Activated CD4-positive, alpha-beta memory T cell treated with anti-CD3 and anti-CD28 coated beads, Interleukin-2, amount 10 ng/mL, durations not matched to agents 7 days and 5 days (primary cell): Measurements from ENCODE around the gene ILDR2. TPM values are rescaled to one million over a fixed set of nuclear protein-coding genes. Genes with fewer than 3 reads are reported as not detected.

Experiments
- CTCF ChIA-PET: fragments of 350-600 bp; sonication (Branson Sonifier 250); formaldehyde crosslinking; loops from one replicate; lab custom pipeline; 2021; ENCODE audit warnings: antibody characterized with exemption, inconsistent platforms; lab: Charles Lee
- POLR2A ChIA-PET: fragments of 350-600 bp; sonication (Branson Sonifier 250); formaldehyde crosslinking; loops from one replicate; lab custom pipeline; 2021; ENCODE audit warnings: antibody characterized with exemption; lab: Charles Lee
- DNase-seq: peaks from one replicate; pipeline ENCODE4 v3.0.0-alpha.2; 2020
- H3K27ac Mint-ChIP-seq: one replicate; pipeline ENCODE4 v1.8.0; 2021; ENCODE audit warnings: mild to moderate bottlenecking, mixed read lengths
- H3K27me3 Mint-ChIP-seq: one replicate; pipeline ENCODE4 v1.8.0; 2021; ENCODE audit warnings: mixed read lengths
- H3K36me3 Mint-ChIP-seq: one replicate; pipeline ENCODE4 v1.8.0; 2021; ENCODE audit warnings: low read depth, mixed read lengths
- H3K4me1 Mint-ChIP-seq: one replicate; pipeline ENCODE4 v1.8.0; 2021; ENCODE audit warnings: mixed read lengths
- H3K4me3 Mint-ChIP-seq: one replicate; pipeline ENCODE4 v1.8.0; 2021; ENCODE audit warnings: mild to moderate bottlenecking, mixed read lengths
- H3K9me3 Mint-ChIP-seq: one replicate; pipeline ENCODE4 v1.8.0; 2021; ENCODE audit warnings: mixed read lengths
- total RNA-seq, 2 experiments: library from RNA; stranded (reverse); gene quantifications; one replicate each; pipeline ENCODE4 v1.2.3, GENCODE V29; 2021

Gene ILDR2
- total RNA-seq, 2 experiments from 2014 or later, result 9.3 to 9.8 TPM

GRCh38 chr1:166933140-166933539 lies 42.2 kb downstream of the ILDR2 start:
- DNase-seq, result no peak
- CTCF ChIA-PET, result no interaction called here
- Mint-ChIP-seq H3K4me3 (no peak overlapping the region), H3K27me3 (peaks cover 9% of the 10 kb centered on the region), H3K27ac (no peak overlapping the region), H3K4me1 (no peaks in the 10 kb centered on the region), H3K9me3 (no peaks in the 10 kb centered on the region), H3K36me3 (no peaks in the 10 kb centered on the region)
- POLR2A ChIA-PET, result interaction anchor here (1.5 kb wide), 1 partner anchor 10 kb away, joined by 3 read pairs; no protein-coding TSS in a partner anchor

GRCh38 chr1:166929911-166930310 lies 45.4 kb downstream of the ILDR2 start:
- DNase-seq, result no peak
- ChIA-PET CTCF (no interaction called here), POLR2A (no interaction called here)
- no peak overlapping the region for H3K4me3 Mint-ChIP-seq
- no peaks in the 10 kb centered on the region for H3K36me3 Mint-ChIP-seq
- no peak overlapping the region for H3K27ac Mint-ChIP-seq
- no peaks in the 10 kb centered on the region for H3K9me3 Mint-ChIP-seq
- H3K27me3 Mint-ChIP-seq, result peaks cover 9% of the 10 kb centered on the region
- H3K4me1 Mint-ChIP-seq, result no peaks in the 10 kb centered on the region

- Mint-ChIP-seq H3K9me3 (no peaks in the 10 kb centered on the region), H3K4me3 (no peak overlapping the region), H3K27ac (no peak overlapping the region), H3K27me3 (peaks cover 10% of the 10 kb centered on the region), H3K4me1 (no peaks in the 10 kb centered on the region), H3K36me3 (no peaks in the 10 kb centered on the region)
- DNase-seq, result no peak
- POLR2A ChIA-PET, result no interaction called here
- CTCF ChIA-PET, result interaction anchor here (1.2 kb wide), 1 partner anchor 132 kb away, joined by 3 read pairs; no protein-coding TSS in a partner anchor
These were observed 47.6 kb downstream of the ILDR2 start for GRCh38 chr1:166927701-166928100.

- Mint-ChIP-seq H3K27ac (no peak overlapping the region), H3K27me3 (peaks cover 10% of the 10 kb centered on the region), H3K4me1 (no peaks in the 10 kb centered on the region), H3K4me3 (no peak overlapping the region), H3K36me3 (no peaks in the 10 kb centered on the region), H3K9me3 (no peaks in the 10 kb centered on the region)
- ChIA-PET POLR2A (no interaction called here), CTCF (no interaction called here)
- DNase-seq, result no peak
These were observed 49.4 kb downstream of the ILDR2 start for GRCh38 chr1:166925810-166926478.

- H3K27me3 Mint-ChIP-seq, result peaks cover 14% of the 10 kb centered on the region
- H3K9me3 Mint-ChIP-seq, result no peaks in the 10 kb centered on the region
- H3K36me3 Mint-ChIP-seq, result no peaks in the 10 kb centered on the region
- no peak for DNase-seq
- ChIA-PET POLR2A (no interaction called here), CTCF (interaction anchor here (1.1 to 3.4 kb wide), 2 partner anchors 15 to 133 kb away, joined by 3 to 11 read pairs; no protein-coding TSS in a partner anchor)
- H3K4me1 Mint-ChIP-seq, result no peaks in the 10 kb centered on the region
- no peak overlapping the region for H3K27ac Mint-ChIP-seq
- no peak overlapping the region for H3K4me3 Mint-ChIP-seq
These were observed 50.4 kb downstream of the ILDR2 start for GRCh38 chr1:166924823-166925541.

- no peak for DNase-seq
- peaks cover 17% of the 10 kb centered on the region for H3K27me3 Mint-ChIP-seq
- no peaks in the 10 kb centered on the region for H3K36me3 Mint-ChIP-seq
- no peaks in the 10 kb centered on the region for H3K9me3 Mint-ChIP-seq
- ChIA-PET POLR2A (no interaction called here), CTCF (interaction anchor here (1.5 kb wide), 1 partner anchor 138 kb away, joined by 3 read pairs; no protein-coding TSS in a partner anchor)
- H3K27ac Mint-ChIP-seq, result no peak overlapping the region
- no peaks in the 10 kb centered on the region for H3K4me1 Mint-ChIP-seq
- no peak overlapping the region for H3K4me3 Mint-ChIP-seq
These were observed 54.5 kb downstream of the ILDR2 start for GRCh38 chr1:166920561-166921475.

- H3K27ac Mint-ChIP-seq, result no peak overlapping the region
- CTCF ChIA-PET, result interaction anchor here (1.0 to 19.8 kb wide), 2 partner anchors 9 to 139 kb away, joined by 3 to 722 read pairs; no protein-coding TSS in a partner anchor
- peaks cover 17% of the 10 kb centered on the region for H3K27me3 Mint-ChIP-seq
- DNase-seq, result no peak
- H3K4me1 Mint-ChIP-seq, result no peaks in the 10 kb centered on the region
- POLR2A ChIA-PET, result no interaction called here
- no peak overlapping the region for H3K4me3 Mint-ChIP-seq
- no peaks in the 10 kb centered on the region for H3K36me3 Mint-ChIP-seq
- H3K9me3 Mint-ChIP-seq, result no peaks in the 10 kb centered on the region
These were observed 56.4 kb downstream of the ILDR2 start for GRCh38 chr1:166918956-166919316.

- Mint-ChIP-seq H3K27ac (no peak overlapping the region), H3K4me3 (no peak overlapping the region), H3K36me3 (no peaks in the 10 kb centered on the region), H3K27me3 (peaks cover 17% of the 10 kb centered on the region), H3K9me3 (no peaks in the 10 kb centered on the region), H3K4me1 (no peaks in the 10 kb centered on the region)
- CTCF ChIA-PET, result interaction anchor here (19.8 kb wide), 1 partner anchor 140 kb away, joined by 722 read pairs; no protein-coding TSS in a partner anchor
- DNase-seq, result no peak
- POLR2A ChIA-PET, result no interaction called here
These were observed 57.0 kb downstream of the ILDR2 start for GRCh38 chr1:166918088-166918955.

- peaks cover 3% of the 10 kb centered on the region for H3K4me1 Mint-ChIP-seq
- no peaks in the 10 kb centered on the region for H3K36me3 Mint-ChIP-seq
- no peak overlapping the region for H3K4me3 Mint-ChIP-seq
- POLR2A ChIA-PET, result no interaction called here
- H3K9me3 Mint-ChIP-seq, result no peaks in the 10 kb centered on the region
- CTCF ChIA-PET, result interaction anchor here (19.8 kb wide), 1 partner anchor 142 kb away, joined by 722 read pairs; no protein-coding TSS in a partner anchor
- DNase-seq, result no peak
- peaks cover 14% of the 10 kb centered on the region for H3K27me3 Mint-ChIP-seq
- no peak overlapping the region for H3K27ac Mint-ChIP-seq
These were observed 59.4 kb downstream of the ILDR2 start for GRCh38 chr1:166915941-166916340.

GRCh38 chr1:166915042-166915441 lies 60.3 kb downstream of the ILDR2 start:
- ChIA-PET POLR2A (no interaction called here), CTCF (interaction anchor here (19.8 kb wide), 1 partner anchor 143 kb away, joined by 722 read pairs; no protein-coding TSS in a partner anchor)
- Mint-ChIP-seq H3K9me3 (no peaks in the 10 kb centered on the region), H3K27ac (no peak overlapping the region), H3K27me3 (peaks cover 9% of the 10 kb centered on the region), H3K36me3 (no peaks in the 10 kb centered on the region), H3K4me3 (no peak overlapping the region), H3K4me1 (peaks cover 10% of the 10 kb centered on the region)
- no peak for DNase-seq

- H3K4me3 Mint-ChIP-seq, result no peak overlapping the region
- no peaks in the 10 kb centered on the region for H3K36me3 Mint-ChIP-seq
- H3K9me3 Mint-ChIP-seq, result no peaks in the 10 kb centered on the region
- H3K4me1 Mint-ChIP-seq, result peaks cover 10% of the 10 kb centered on the region
- CTCF ChIA-PET, result interaction anchor here (1.4 to 19.8 kb wide), 2 partner anchors 144 to 306 kb away, joined by 3 to 722 read pairs; no protein-coding TSS in a partner anchor
- H3K27me3 Mint-ChIP-seq, result peaks cover 4% of the 10 kb centered on the region
- no peak for DNase-seq
- no peak overlapping the region for H3K27ac Mint-ChIP-seq
- POLR2A ChIA-PET, result no interaction called here
These were observed 61.2 kb downstream of the ILDR2 start for GRCh38 chr1:166914111-166914510.

GRCh38 chr1:166911624-166912023 lies 63.7 kb downstream of the ILDR2 start:
- Mint-ChIP-seq H3K4me3 (no peak overlapping the region), H3K27me3 (peaks cover 6% of the 10 kb centered on the region), H3K36me3 (peaks cover 4% of the 10 kb centered on the region), H3K4me1 (peaks cover 29% of the 10 kb centered on the region), H3K9me3 (no peaks in the 10 kb centered on the region), H3K27ac (no peak overlapping the region)
- no peak for DNase-seq
- POLR2A ChIA-PET, result no interaction called here
- CTCF ChIA-PET, result interaction anchor here (1.1 to 19.8 kb wide), 3 partner anchors 36 to 308 kb away, joined by 3 to 722 read pairs (median 3); partner anchors contain the start of gene TADA1
